Forelimb muscle (tissue), 1 donor: ENCODE data around the gene MT1E. TPM values are rescaled to one million over a fixed set of nuclear protein-coding genes. Genes with fewer than 3 reads are reported as not detected.
A peak's percentile ranks its signal among the peaks of the same experiment; 100 is the strongest.
"Not testable (repeated sequence)": the region's sequence is repeated elsewhere in the genome, so short reads cannot be mapped to it uniquely, and the experiment has no call there.

ENCODE experiments used
- DNase-seq: peaks from one replicate; pipeline ENCODE4 v3.0.0-alpha.2; 2013; ENCODE audit warnings: low read depth
- polyA plus RNA-seq: library from polyadenylated mRNA; unstranded; fragments of 120-200 nt; gene quantifications from one replicate; pipeline ENCODE4 v1.2.1, GENCODE V29; 2013; ENCODE audit not compliant: insufficient read length

The MT1E gene
- polyA plus RNA-seq, 1 donor = 15.4 TPM

DNA sequence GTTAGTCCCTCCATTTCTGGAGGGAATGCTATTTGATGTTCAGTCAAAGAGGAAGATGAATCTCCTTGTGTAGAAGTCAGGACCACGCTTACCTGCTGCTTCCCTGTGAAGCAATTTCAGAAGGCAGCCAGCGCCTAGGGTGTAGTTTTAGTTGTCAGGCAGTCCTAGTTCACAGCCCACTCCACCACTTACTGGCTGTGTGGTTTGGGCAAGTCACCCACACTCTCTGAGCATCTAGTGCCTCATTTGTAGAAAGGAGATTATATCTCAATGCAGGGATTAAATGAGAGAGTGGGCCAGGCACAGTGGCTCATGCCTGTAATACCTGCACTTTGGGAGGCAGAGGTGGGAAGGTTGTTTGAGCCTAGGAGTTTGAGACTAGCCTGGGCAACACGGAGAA lies 46.6 kb downstream of the MT1E start:
- DNase-seq = not testable (repeated sequence)

- DNase-seq = no peak
These were observed 47.4 kb downstream of the MT1E start for GRCh38 chr16:56672761-56673536.

DNA sequence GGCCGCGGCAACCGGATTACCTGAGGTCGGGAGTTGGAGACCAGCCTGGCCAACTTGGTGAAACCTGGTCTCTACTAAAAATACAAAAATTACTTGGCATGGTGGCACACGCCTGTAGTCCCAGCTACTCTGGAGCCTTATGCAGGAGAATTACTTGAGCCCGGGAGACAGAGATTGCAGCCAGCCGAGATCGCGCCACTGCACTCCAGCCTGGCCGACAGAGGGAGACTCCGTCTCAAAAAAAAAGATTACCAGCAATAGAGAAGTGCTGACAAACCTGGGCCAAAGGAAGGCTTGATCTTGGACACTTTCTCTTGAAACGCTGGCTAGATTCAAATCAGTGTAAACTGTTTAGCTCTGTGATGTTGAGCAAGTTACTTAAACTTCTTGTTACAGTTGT lies 48.3 kb downstream of the MT1E start:
- DNase-seq = peak; percentile 50

DNA sequence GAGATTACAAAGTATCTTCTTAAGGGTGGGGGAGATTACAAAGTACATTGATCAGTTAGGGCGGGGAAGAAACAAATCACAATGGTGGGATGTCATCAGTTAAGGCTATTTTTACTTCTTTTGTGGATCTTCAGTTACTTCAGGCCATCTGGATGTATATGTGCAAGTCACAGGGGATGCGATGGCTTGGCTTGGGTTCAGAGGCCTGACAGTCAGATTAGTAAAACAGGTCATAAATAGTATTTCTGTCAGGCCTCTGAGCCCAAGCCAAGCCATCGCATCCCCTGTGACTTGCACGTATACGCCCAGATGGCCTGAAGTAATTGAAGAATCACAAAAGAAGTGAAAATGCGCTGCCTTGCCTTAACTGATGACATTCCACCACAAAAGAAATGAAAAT lies 49.0 kb downstream of the MT1E start:
- DNase-seq = not testable (repeated sequence)

GRCh38 chr16:56675685-56676210 lies 50.2 kb downstream of the MT1E start:
- DNase-seq = no peak

Other genes starting within 250 kb of the MT1E start
- 46.3 TPM for gene AMFR, start 200.2 kb upstream of the MT1E start, polyA plus RNA-seq
- 52.5 TPM for gene NUDT21, start 174.4 kb upstream of the MT1E start, polyA plus RNA-seq
- 36.5 TPM for gene OGFOD1, start 174.2 kb upstream of the MT1E start, polyA plus RNA-seq
- 47.5 TPM for gene BBS2, start 105.8 kb upstream of the MT1E start, polyA plus RNA-seq
- not detected for gene MT4, start 60.7 kb upstream of the MT1E start, polyA plus RNA-seq
- 19.1 TPM for gene MT3, start 36.3 kb upstream of the MT1E start, polyA plus RNA-seq
- 21.8 TPM for gene MT2A, start 17.2 kb upstream of the MT1E start, polyA plus RNA-seq
- gene MT1M, start 6.9 kb downstream of the MT1E start, polyA plus RNA-seq = 1.2 TPM
- gene MT1A, start 12.9 kb downstream of the MT1E start, polyA plus RNA-seq = not detected
- gene MT1B, start 26.1 kb downstream of the MT1E start, polyA plus RNA-seq = not detected
- 1.6 TPM for gene MT1F, start 32.2 kb downstream of the MT1E start, polyA plus RNA-seq
- not detected for gene MT1G, start 42.3 kb downstream of the MT1E start, polyA plus RNA-seq
- not detected for gene MT1H, start 44.0 kb downstream of the MT1E start, polyA plus RNA-seq
- gene MT1X, start 56.7 kb downstream of the MT1E start, polyA plus RNA-seq = 10.3 TPM
- 42.0 TPM for gene NUP93, start 104.3 kb downstream of the MT1E start, polyA plus RNA-seq
- 0.11 TPM for gene SLC12A3, start 239.4 kb downstream of the MT1E start, polyA plus RNA-seq